ENCODE data around the gene ULK4.

DNA sequence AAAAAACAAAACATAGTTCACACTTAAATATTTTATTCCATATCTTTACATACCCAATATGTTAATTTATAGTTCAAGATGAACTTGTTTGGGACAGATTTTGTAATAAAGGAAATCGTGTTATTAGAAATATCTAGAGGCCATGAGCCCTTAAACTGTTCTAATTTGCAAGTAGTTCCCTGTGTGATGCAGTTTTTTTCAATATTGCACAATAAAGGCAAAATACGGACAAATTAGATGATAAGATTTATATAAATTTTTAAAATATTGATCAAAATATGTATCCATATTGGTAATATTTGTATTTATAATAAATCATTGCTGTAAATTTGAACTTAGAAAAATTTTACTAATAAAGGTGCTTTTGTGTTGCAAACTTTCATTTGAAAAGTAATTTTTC lies 738.8 kb downstream of the ULK4 start:
- TF ChIP-seq, protein P1, sequence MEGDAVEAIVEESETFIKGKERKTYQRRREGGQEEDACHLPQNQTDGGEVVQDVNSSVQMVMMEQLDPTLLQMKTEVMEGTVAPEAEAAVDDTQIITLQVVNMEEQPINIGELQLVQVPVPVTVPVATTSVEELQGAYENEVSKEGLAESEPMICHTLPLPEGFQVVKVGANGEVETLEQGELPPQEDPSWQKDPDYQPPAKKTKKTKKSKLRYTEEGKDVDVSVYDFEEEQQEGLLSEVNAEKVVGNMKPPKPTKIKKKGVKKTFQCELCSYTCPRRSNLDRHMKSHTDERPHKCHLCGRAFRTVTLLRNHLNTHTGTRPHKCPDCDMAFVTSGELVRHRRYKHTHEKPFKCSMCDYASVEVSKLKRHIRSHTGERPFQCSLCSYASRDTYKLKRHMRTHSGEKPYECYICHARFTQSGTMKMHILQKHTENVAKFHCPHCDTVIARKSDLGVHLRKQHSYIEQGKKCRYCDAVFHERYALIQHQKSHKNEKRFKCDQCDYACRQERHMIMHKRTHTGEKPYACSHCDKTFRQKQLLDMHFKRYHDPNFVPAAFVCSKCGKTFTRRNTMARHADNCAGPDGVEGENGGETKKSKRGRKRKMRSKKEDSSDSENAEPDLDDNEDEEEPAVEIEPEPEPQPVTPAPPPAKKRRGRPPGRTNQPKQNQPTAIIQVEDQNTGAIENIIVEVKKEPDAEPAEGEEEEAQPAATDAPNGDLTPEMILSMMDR (IDR thresholded peaks at IDR 0.05), result no peak
- TF ChIP-seq POLR2A (IDR thresholded peaks at IDR 0.05), result no peak
